Astrocyte of the hippocampus (primary cell): ENCODE measurements around the gene AGO4.
"Not testable (repeated sequence)": the region's sequence is repeated elsewhere in the genome, so short reads cannot be mapped to it uniquely, and the experiment has no call there.

Experiments
- DNase-seq: peaks from one replicate; pipeline ENCODE4 v3.0.0; 2011; ENCODE audit warnings: low read depth, low spot score

The AGO4 gene

DNA sequence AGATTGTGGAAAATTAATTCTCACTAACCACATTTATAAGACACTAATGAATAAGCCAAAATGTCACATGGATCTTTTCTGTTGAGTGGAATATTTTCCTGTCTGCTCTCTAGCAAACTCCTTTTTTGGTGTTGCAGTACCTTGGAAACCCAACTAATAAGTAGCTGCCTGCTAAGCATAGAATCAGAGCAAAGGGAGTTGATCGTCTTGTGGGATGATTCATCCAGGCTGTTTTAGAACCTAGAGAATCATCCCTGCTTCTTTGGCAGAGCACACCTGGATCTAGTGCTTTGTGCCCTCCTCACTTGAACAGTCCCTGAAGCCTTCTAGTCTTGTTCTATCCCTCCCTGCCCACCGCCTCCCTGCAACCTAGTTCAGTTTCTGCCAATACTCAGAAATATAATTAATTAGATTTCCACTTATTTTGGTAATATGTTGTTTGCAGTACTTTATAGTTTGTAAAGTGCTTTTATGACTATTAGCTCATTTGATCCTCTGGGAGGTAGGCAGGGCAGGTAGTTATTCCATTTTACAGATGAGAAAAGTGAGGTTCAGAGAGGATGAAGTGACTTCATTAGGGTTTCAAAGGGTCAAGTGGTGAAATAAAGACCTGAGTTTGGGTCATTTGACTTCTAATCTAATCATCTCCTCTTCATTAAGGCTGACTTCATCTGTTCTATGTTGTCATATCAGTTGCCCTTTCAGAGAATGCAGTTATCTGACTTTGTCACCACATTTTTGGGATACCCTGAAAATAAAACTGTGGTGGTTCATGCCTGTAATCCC is 2.5 kb downstream of the AGO4 start:
- peak; percentile 58 for DNase-seq

DNA sequence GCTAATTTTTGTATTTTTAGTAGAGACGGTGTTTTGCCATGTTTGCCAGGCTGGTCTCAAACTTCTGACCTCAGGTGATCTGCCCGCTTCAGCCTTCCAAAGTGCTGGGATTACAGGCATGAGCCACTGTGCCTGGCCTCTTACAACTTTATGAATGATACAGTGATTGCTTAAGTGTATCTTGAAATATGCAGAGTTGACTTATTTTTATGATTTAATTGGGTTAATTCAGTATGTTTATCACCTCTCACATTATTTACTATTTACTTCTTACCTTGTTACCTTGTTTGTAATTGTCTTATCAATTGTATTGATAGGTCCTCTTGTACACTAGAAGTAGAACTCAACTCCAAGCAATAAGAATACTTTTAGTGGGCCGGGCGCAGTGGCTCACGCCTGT is 4.9 kb downstream of the AGO4 start:
- not testable (repeated sequence) for DNase-seq

DNA sequence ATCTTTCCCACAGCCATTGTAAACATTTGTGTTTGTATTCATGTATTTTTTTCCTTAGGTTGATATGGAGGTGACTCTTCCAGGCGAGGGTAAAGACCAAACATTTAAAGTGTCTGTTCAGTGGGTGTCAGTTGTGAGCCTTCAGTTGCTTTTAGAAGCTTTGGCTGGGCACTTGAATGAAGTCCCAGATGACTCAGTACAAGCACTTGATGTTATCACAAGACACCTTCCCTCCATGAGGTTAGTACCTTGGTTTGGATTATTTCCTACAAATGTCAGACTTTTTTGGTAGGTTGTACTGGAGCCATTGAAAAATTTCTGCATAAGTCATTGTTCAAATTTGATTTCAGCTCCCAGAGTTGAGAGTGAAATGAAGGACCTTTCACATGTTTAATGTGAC is 17.4 kb downstream of the AGO4 start:
- no peak for DNase-seq

DNA sequence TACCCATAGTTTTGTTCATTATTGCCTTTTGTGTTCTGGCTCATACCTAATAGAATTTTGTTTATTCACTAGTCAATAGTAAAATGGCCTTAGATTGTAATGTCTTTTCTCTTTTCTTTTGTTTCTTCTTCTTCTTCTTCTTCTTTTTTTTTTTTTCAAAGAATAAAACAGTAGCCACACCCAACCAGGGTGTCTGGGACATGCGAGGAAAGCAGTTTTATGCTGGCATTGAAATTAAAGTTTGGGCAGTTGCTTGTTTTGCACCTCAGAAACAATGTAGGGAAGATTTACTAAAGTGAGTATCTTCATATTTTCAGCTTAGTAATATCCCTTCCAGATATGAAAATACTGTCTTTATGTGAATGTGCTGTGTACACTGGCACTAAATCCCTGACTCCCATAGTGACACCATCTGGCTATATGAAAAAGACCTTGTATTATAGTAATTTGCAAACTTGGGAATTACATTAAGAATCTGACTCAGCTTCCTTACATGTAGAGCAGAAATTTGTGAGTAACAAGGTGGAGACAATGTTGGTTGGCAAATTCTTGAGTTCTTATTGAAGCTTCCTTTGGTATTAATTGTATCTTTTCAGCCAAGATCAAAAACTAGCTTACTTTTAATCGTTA is 24.6 kb downstream of the AGO4 start:
- DNase-seq, result no peak

DNA sequence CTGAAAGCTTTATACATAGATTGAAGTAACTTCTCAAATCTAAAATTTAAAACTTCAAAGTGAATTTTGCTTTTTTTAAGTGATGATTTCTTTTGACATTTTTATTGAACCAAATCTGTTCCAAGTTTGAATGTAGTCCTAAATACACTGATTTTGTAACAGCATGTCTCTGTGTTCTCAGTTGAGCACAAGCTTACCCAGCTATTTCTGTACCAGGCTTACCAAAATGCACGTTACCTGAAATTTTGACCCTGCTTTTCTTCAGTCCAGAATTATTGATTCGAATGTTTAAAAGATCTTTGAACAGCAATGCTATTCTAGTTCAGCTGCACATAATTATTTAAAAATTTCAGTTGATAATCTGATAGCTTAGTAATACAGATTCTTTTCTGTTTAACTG is 25.6 kb downstream of the AGO4 start:
- no peak for DNase-seq

- no peak for DNase-seq
These were observed 26.4 kb downstream of the AGO4 start for GRCh38 chr1:35834218-35834617.

DNA sequence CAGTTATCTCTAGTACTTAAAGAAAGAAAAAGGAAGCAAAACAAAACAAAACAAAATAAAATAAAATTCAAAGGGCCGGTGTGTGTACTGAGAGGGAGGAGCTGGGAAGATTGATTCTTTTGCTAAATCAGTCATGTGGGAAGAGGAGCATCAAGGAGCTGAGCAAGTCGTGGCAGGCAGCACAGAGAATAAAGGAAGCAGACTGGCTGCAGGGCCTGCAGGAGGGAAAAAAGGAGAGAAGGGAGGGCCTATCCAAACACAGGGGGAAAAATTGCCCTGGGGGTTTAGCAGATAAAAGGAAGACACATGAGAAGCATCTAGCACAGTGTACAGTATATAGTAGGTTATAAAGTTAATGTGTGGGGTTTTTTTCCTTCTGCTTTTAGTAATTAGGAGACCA is 27.6 kb downstream of the AGO4 start:
- no peak for DNase-seq

GRCh38 chr1:35836734-35837133 is 28.9 kb downstream of the AGO4 start:
- DNase-seq, result no peak

DNA sequence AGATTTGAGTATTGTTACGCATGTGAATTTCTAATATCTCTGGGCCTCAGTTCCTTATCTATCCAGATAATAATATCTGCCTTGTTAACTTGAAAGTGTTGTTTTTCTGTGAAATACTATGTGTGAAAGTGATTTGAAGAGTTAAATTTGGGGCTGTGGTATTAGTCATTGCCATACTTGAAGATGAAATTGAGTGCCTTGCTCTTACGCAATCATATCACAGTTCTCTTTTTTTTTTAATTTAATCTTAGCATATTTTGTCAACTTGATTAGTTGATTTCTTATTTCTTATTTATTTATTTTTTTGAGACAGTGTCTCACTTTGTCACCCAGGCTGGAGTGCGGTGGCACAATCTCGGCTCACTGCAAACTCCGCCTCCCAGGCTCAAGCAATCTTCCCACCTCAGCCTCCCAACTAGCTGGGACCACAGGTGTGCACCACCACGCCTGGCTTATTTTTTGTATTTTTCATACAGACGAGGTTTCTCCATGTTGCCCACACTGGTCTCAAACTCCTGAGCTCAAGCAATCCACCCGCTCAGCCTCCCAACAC is 31.0 kb downstream of the AGO4 start:
- DNase-seq, result no peak

DNA sequence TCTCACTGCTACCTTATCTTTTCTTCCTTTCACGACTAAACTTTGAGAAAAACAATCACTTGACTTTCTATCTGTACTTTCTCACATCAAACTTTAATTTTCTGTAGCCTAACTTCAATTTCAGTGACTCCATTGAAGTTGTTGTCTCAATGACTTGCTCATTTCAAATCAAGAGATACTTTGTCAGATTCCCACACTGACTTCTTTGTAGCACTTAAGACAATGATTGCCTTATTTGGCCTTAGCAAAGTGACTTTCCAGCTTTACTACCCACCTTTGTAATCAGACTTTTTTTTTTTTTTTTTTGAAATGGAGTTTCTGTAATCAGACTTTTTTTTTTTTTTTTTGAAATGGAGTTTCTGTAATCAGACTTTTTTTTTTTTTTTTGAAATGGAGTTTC is 37.0 kb downstream of the AGO4 start:
- DNase-seq, result no peak

GRCh38 chr1:35845766-35846165 is 38.0 kb downstream of the AGO4 start:
- peak; percentile 78 for DNase-seq

GRCh38 chr1:35847935-35848565 is 40.2 kb downstream of the AGO4 start:
- DNase-seq, result no peak

GRCh38 chr1:35850051-35850450 is 42.2 kb downstream of the AGO4 start:
- peak; percentile 14 for DNase-seq

- no peak for DNase-seq
These were observed 42.9 kb downstream of the AGO4 start for GRCh38 chr1:35850716-35851115.

DNA sequence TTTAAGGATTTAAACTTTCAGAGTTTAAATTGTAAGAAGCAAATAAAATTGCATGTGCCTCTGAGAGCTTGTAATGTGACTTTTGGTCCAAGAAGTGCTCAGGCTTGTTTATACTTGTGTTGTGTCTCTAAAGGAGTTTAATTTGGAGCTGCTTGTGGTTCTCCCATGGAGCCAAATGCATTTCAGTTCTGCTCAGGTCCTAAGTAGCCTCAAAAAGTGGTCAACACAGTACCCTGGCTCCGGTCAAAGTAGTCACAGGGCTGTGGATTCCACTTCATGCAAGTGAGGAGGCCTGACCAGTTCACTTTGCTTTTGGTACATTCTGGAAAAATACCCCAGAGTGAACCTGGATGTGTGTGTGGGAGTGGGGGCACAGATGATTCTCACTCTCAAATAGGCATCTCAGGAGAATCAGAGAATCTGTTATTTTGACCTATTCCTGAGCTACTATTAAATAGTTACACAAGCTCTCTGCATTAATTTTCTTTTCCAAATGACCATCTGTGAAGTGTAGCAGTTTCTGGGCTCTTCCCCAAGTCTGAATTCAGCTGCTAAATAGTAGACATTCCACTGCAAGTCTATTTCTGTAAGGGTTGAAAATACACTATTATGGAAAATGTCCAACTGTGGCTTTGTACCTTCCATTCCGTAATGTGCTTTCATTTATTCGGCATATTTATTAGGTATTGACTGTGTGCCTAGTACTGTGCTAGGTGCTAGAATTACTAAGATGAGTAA is 43.5 kb downstream of the AGO4 start:
- peak; percentile 87 for DNase-seq

- DNase-seq, result no peak
These were observed 44.4 kb downstream of the AGO4 start for GRCh38 chr1:35852241-35852640.

GRCh38 chr1:35854989-35855700 is 47.3 kb downstream of the AGO4 start:
- no peak for DNase-seq

DNA sequence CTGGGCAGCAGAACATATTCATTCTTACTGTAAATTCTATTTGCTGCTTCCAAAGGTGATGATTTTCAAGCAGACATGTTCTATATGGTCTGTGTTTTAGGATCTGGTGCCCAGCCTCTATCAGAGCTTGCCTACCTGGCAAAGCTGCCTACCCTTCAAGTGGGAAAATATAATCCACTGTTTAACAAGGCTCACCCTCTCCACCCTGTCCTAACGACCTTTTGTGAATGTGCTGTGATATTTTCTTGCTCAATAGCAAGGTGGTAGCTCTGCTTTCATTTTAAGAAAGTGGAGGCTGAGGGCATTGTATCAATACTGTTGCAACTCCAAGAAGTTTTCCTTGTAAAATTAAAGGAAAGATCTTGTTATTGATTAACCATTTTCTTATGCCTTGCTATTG is 49.1 kb downstream of the AGO4 start:
- no peak for DNase-seq

DNA sequence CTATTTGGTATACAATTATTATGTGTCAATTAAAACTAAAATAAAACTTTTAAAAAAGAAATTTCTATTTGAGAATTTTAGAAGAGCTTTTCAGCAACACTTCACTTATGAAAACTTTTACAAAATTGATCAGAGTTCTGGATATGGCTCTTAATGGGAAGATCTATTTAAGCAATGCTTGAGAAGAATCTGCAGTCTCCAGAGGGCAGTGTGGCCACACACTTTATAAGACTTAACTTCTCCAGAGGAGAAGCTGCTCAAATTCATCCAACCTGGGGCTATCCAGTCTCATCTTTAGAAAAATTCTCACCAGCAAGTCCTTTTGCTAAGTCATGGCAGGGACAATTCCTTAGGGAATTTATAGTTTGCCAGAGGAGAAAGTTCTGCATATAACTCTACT is 50.0 kb downstream of the AGO4 start:
- DNase-seq, result peak; percentile 39

DNA sequence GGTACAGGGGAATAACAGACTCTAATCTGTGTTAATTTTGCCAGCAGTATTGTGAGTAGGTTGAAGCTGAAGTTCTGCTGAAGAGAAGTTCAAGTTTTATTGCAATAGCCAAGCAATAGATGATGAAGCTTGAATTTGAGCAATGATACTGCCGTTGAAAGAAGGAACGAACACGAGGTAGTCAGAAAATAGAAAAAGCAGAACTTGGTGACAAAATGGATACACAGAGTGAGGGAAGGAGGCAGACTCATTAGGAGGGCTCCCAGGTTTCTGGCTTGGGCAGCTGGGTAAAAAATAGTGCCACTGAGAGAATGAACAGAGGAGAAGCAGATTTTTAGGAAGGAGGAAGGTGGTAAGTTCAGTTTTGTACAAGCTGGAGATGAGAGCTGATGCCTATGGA is 52.9 kb downstream of the AGO4 start:
- DNase-seq, result no peak

DNA sequence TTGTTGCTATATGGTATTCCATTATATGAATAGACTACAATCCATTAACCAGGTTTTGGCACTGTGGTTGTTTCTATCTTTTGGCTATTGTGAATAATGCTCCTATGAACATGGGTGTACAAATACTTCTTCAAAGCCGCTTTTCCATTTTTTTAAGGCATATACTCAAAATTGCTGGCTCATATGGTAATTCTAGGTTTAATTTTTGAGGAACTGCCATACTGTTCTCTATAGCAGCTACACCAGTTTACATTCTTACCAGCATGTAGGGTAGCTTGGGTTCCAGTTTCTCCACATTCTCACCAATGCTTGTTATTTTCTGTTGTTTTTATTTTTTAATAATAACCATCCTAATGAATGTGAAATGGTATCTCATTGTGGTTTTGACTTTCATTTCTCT is 55.3 kb downstream of the AGO4 start:
- DNase-seq, result no peak
